T47D (cell line): Measurements from ENCODE around the gene MT1B.
"Not testable (repeated sequence)": the region's sequence is repeated elsewhere in the genome, so short reads cannot be mapped to it uniquely, and the experiment has no call there.

Experiments
- DNase-seq, 2 experiments: peaks; one replicate each; pipeline versions ENCODE4 v3.0.0 to v3.0.0-alpha.2; 2011 to 2012; ENCODE audit warnings: low read depth in 1 of 2, low spot score in 1 of 2
- JUND ChIP-seq: IDR thresholded peaks from 2 replicates; pipeline ENCODE4 v1.6.1; 2012; ENCODE audit warnings: low read depth
- in situ Hi-C: cut with HindIII; loops from 2 replicates; pipeline ENCODE4 v1.10.0; 2016; ENCODE audit warnings: low sequenced_read_pairs, low pct_unique_long_range_greater_than_20kb

MT1B gene

GRCh38 chr16:56667581-56668571, 16.2 kb downstream of the MT1B start, which contains the start of gene MT1G:
MT1G (minus strand) TSS chr16:56668065; CDS start chr16:56667993, 72 bp downstream.
- DNase-seq, result no peak
- in situ Hi-C loops, result no loop called here
- no peak for TF ChIP-seq JUND

DNA sequence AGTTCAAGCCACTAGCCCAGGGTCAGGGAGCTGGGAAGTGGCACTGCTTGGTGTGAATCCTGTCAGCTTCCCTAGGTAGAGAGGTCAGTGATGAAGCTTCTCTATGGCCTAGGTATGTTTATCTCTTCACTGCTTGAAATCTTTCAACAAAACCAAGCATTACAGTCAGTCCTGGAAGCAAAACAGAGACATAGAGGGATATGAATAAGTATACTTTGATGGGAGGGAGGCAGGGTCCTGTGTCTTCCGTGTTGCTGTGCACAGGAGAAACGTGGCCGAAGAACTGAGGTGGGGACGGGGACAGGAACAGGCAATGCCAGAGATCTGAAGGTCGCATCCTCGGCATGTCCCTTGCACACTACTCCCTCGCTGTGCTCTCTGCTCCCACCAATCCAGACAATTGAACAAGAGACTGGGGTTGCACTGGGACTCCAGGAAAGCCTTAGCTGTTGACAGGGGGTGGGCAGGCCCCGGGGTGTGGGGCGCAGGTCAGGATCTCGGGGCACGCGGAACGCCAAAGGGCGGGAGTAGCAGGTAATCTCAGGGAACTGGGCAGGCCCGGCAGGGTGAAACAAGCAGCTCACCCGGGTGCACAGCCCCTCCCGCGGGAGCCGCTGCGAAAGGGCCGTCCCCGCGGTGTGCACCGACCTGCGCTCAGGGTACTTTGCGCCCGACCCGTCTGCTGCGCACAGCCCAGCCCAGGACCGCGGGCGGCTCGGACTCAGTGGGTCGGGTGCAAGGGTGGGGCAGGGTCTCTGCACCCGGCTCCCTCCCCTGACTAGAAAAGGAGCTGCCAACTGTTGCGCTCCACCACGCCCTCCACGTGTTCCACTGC, 17.5 kb downstream of the MT1B start, which contains the start of gene MT1H:
Gene MT1H (plus strand): TSS at position 810 of the 835 bp plus-strand sequence. CDS start 71 bp downstream, outside the sequence.
- no peak for TF ChIP-seq JUND
- DNase-seq, result no peak
- in situ Hi-C loops, result no loop called here

DNA sequence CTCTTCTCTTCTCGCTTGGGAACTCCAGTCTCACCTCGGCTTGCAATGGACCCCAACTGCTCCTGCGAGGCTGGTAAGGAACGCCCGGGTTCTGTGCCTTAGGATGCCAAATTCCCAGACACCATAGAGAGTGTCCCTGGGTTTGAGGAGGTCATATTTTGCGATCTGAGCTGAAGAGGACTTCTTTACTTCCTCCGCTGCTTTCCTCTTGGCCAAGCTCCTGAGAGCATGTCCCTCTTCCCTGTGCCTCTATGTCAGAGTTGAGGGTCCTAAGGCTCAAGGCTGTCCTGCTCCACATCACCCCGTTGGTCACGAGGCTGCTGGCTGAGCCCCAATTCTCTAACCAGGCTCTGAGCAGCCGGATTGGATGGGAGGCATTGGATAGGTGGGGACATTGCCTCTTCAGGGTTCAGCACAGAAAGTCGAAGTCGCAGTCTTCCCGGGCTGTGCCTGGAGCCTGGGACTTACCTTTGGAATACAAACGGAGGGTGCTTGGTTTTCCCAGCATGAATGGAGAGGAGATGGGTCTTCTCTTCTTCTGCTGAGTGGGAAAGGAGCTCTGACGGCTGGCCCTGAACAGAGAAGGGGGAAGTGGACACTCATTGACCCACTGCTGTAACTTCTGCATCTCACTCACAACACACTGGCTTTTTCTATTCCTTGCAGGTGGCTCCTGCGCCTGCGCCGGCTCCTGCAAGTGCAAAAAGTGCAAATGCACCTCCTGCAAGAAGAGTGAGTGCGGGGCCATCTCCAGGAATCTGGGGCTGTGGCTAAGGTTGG, 18.3 kb downstream of the MT1B start:
- no peak for TF ChIP-seq JUND
- in situ Hi-C loops, result no loop called here
- no peak for DNase-seq

DNA sequence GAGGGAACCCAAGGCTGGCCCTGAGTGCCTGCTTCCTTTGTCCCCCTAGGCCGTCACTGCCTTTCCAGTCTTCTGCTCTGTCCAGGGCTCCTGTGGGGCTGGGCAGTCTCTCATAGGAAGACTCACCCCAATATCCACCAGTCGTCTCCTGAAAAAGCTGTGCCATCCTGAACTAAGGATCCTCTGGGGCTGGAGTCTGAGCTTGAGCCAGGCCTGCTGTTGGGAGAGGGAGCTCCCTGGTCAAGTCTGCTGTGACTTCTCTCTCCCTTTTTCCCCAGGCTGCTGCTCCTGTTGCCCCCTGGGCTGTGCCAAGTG, 18.9 kb downstream of the MT1B start:
- TF ChIP-seq JUND, result no peak
- no peak for DNase-seq
- in situ Hi-C loops, result no loop called here

- not testable (repeated sequence) for DNase-seq
These were observed 20.0 kb downstream of the MT1B start for GRCh38 chr16:56671691-56672090.

DNA sequence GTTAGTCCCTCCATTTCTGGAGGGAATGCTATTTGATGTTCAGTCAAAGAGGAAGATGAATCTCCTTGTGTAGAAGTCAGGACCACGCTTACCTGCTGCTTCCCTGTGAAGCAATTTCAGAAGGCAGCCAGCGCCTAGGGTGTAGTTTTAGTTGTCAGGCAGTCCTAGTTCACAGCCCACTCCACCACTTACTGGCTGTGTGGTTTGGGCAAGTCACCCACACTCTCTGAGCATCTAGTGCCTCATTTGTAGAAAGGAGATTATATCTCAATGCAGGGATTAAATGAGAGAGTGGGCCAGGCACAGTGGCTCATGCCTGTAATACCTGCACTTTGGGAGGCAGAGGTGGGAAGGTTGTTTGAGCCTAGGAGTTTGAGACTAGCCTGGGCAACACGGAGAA, 20.5 kb downstream of the MT1B start:
- DNase-seq, in situ Hi-C loops: not testable (repeated sequence)

More at GRCh38 chr16:56671691-56672090, 20.0 kb downstream of the MT1B start:
- in situ Hi-C loops, result not testable (repeated sequence)

DNA sequence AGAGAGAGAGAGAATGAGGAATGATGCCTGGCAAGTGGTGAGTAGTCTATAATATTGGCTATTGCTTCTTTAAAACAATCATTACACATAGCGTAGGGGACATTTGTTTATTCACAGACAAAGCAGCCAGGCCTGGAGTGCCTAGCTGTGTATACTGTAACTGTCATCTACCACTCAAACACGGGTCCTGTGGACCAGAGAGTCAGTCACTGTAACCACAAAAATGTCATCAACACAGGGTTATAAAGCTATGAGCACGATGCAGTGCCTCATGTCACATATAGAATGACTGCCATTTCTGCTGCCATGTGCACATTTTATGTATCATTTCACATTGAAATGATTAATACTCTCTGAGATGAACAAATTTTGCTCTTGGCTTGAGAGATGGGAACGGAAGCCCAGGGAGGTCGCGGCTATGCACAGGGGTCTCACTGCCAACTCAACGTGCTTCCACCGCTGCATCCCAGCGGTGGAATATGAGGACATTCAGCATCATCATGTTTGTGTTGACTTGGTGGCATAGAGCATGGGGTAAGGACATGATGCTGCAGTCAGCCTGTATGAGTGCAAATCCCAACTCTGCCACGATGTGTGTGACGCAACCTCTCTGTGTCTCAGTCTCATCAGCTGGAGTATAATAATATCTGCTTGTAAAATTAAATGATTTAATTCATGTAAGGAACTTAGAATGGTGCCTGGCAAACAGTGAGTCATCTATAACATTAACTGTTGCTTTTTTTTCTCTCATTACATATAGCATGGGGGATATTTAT, 21.3 kb downstream of the MT1B start:
- no peak for DNase-seq
- in situ Hi-C loops, result no loop called here
- TF ChIP-seq JUND, result no peak

GRCh38 chr16:56673921-56674320, 22.2 kb downstream of the MT1B start:
- in situ Hi-C loops, result no loop called here
- no peak for TF ChIP-seq JUND
- peak in 1 of 2 experiments; percentile 57 for DNase-seq

DNA sequence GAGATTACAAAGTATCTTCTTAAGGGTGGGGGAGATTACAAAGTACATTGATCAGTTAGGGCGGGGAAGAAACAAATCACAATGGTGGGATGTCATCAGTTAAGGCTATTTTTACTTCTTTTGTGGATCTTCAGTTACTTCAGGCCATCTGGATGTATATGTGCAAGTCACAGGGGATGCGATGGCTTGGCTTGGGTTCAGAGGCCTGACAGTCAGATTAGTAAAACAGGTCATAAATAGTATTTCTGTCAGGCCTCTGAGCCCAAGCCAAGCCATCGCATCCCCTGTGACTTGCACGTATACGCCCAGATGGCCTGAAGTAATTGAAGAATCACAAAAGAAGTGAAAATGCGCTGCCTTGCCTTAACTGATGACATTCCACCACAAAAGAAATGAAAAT, 22.9 kb downstream of the MT1B start:
- DNase-seq, in situ Hi-C loops: not testable (repeated sequence)

GRCh38 chr16:56675685-56676210, 24.1 kb downstream of the MT1B start:
- in situ Hi-C loops, result no loop called here
- no peak for DNase-seq
- TF ChIP-seq JUND, result no peak

DNA sequence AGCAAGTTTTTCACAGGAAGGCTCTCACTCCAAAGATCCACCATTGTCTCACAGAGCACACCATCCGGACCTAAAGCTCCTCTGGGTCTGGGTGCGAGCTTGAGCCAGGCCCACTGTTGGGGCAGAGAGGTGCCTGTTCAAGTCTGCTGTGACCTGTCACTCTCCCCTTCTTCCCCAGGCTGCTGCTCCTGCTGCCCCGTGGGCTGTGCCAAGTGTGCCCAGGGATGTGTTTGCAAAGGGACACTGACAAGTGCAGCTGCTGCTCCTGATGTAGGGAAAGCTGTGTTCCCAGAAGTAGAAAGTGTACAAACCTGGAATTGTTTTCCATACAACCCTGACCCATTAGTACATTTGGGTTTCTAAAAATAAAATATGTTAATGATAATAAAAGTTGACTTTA, 25.8 kb downstream of the MT1B start:
- in situ Hi-C loops, result no loop called here
- DNase-seq, result no peak
- no peak for TF ChIP-seq JUND
